Stimulated activated CD4-positive, alpha-beta T cell treated with anti-CD3 and anti-CD28 coated beads, Interleukin-1b, Interleukin-23, amount 100 ng/mL, for 48 hours (primary cell): ENCODE measurements around the gene FGD5.

Experiments used
- DNase-seq: peaks from one replicate; pipeline ENCODE4 v3.0.0-alpha.2; 2020

Gene FGD5

GRCh38 chr3:14832975-14833722 is 14.4 kb downstream of the FGD5 start:
- DNase-seq, result no peak

- DNase-seq, result no peak
Measured at GRCh38 chr3:14834121-14834520, 15.4 kb downstream of the FGD5 start.

- DNase-seq, result no peak
Measured at GRCh38 chr3:14834807-14835466, 16.2 kb downstream of the FGD5 start.

GRCh38 chr3:14836049-14836468 is 17.3 kb downstream of the FGD5 start:
- DNase-seq, result no peak

- no peak for DNase-seq
Measured at GRCh38 chr3:14837186-14837877, 18.6 kb downstream of the FGD5 start.

GRCh38 chr3:14837878-14838258 is 19.1 kb downstream of the FGD5 start:
- DNase-seq, result no peak

- no peak for DNase-seq
Measured at GRCh38 chr3:14839236-14839635, 20.5 kb downstream of the FGD5 start.

- DNase-seq, result no peak
Measured at GRCh38 chr3:14841836-14842235, 23.1 kb downstream of the FGD5 start.

GRCh38 chr3:14842277-14842676 is 23.5 kb downstream of the FGD5 start:
- DNase-seq, result no peak

- DNase-seq, result no peak
Measured at GRCh38 chr3:14843321-14843720, 24.6 kb downstream of the FGD5 start.

GRCh38 chr3:14844386-14845170 is 25.8 kb downstream of the FGD5 start:
- DNase-seq, result no peak

GRCh38 chr3:14845180-14845579 is 26.4 kb downstream of the FGD5 start:
- DNase-seq, result no peak

- DNase-seq, result no peak
Measured at GRCh38 chr3:14845826-14846225, 27.1 kb downstream of the FGD5 start.

- no peak for DNase-seq
Measured at GRCh38 chr3:14846226-14846880, 27.6 kb downstream of the FGD5 start.

GRCh38 chr3:14847613-14848541 is 29.1 kb downstream of the FGD5 start:
- no peak for DNase-seq

GRCh38 chr3:14848906-14849305 is 30.1 kb downstream of the FGD5 start:
- no peak for DNase-seq

GRCh38 chr3:14849638-14850230 is 31.0 kb downstream of the FGD5 start:
- no peak for DNase-seq

- no peak for DNase-seq
Measured at GRCh38 chr3:14852058-14852594, 33.4 kb downstream of the FGD5 start.

- DNase-seq, result no peak
Measured at GRCh38 chr3:14852717-14853116, 34.0 kb downstream of the FGD5 start.

GRCh38 chr3:14853271-14853951 is 34.6 kb downstream of the FGD5 start:
- DNase-seq, result no peak
